Activated effector memory CD4-positive, alpha-beta T cell treated with anti-CD3 and anti-CD28 coated beads, Interleukin-2, amount 50 U/mL, for 16 hours (primary cell): ENCODE results near the gene DHRSX.
"Not testable (repeated sequence)": the region's sequence is repeated elsewhere in the genome, so short reads cannot be mapped to it uniquely, and the experiment has no call there.

Source experiments
- DNase-seq: peaks from one replicate; pipeline ENCODE4 v3.0.0-alpha.2; 2020

Gene DHRSX, protein sequence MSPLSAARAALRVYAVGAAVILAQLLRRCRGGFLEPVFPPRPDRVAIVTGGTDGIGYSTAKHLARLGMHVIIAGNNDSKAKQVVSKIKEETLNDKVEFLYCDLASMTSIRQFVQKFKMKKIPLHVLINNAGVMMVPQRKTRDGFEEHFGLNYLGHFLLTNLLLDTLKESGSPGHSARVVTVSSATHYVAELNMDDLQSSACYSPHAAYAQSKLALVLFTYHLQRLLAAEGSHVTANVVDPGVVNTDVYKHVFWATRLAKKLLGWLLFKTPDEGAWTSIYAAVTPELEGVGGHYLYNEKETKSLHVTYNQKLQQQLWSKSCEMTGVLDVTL

DNA sequence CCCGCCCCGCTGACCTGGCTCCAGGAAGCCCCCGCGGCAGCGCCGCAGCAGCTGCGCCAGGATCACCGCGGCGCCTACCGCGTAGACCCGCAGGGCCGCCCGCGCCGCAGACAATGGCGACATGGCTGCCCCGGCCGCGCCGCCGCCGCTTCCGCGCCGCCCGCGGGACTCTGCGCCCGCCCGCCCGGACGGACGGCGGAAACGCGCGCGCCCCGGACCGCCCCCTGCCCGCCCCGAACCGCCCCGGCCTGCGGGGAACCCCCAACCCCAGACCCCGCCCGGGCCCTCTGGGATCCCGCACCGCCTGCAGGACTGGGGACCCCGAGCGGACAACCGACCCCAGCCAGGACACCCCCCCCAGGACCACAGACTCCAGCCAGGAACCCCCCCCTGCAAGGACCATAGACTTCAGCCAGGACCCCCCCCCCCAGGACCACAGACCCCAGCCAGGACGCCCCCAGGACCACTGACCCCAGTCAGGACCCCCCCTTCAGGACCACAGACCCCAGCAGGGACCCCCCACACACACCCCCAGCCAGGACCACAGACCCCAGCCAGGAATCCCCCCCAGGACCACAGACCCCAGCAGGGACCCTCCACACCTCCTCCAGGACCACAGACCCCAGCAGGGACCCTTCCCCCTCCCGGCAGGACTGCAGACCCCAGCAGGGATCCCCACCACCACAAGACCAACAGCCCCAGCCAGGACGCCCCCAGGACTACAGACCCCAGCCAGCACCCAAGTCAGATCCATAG is at the start of gene DHRSX, which contains the start of gene ZBED1:
Gene DHRSX, minus strand, starts transcription at position 174 of the 756 bp plus-strand sequence. Its CDS starts 51 bp downstream, at position 123.
Gene ZBED1, minus strand, starts transcription at position 174 of the 756 bp plus-strand sequence. CDS start 10,257 bp downstream, outside the sequence.
- peak; percentile 80 for DNase-seq

DNA sequence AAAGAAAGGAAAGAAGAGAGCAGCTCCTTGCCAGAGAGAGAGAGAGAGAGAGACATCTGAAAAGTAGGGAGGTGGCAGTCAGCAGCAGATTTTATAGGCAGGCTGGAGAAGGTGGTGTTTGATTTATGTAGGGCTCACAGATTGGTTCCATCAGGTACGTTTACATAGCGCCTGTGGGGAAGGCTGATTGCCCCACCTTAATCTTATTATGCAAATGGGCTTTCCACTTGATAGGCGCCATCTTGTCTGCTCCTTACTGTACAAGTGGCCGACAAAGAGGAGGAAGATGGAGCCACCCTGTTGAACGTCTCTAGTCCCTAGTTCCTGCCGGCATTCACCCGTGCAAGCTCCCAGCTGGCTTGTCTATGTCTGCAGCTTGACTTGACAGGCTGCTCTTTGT is 49.1 kb upstream of the DHRSX start:
- DNase-seq, result no peak

DNA sequence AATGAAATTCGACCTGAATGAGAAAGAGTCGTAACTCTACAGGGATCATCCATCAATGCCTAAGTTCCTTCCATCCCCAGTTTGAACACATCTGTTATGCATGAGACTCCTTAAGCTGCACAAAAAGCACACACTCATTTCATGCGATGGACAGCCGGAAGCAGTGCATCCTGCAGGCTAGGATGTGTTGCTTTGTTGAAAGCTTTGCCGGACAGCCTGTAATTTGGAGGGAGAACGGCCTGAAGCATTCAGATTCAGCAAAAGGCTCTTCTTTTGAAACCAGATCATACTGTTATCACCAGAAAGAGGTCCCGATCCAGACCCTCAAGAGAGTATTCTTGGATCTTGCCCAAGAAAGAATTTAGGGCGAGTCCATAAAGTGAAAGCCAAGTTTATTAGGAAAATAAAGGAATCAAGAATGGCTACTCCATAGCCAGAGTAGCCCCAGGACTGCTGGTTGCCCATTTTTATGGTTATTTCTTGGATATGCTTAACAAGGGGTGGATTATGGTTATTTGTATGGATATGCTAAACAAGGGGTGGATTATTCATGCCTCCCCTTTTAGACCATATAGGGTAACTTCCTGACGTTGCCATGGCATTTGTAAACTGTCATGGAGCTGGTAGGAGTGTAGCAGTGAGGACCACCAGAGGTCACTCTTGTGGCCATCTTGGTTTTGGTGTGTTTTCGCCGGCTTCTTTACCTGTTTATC is 48.1 kb upstream of the DHRSX start:
- DNase-seq, result no peak

DNA sequence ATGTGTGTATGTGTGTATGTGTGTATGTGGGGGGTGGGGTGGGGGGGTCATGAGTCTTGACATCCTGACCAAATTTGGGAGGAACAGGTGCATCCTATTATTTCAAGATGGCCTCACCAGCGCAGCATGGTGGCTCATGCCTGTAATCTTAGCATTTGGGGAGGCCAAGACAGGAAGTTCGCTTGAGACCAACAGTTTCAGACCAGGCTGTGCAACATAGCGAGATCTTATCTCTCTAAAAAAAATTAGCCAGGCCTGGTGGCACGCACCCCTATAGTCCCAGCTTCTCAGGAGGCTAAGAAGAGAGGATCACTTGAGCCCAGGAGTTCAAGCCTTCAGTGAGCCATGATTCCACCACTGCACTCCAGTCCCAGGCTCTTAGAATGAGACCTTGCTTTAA is 47.0 kb upstream of the DHRSX start:
- no peak for DNase-seq

DNA sequence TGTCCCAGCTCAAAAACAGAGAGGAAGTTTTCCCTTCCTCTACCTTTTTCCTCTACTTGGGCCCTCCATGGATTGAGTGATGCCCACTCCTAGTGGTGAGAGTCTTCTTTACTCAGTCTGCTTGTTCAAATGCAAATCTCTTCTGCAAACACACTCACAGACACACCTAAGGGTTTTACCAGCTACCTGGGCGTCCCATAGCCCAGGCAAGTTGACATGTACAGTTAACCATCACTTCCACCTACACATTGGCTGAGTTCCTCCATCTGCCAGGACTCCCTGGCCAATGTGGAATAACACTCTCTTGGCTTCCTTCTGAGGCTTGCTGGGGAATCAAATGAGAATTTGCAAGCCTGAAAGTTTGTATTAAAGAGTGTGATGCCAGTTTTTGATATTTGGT is 45.7 kb upstream of the DHRSX start:
- no peak for DNase-seq

DNA sequence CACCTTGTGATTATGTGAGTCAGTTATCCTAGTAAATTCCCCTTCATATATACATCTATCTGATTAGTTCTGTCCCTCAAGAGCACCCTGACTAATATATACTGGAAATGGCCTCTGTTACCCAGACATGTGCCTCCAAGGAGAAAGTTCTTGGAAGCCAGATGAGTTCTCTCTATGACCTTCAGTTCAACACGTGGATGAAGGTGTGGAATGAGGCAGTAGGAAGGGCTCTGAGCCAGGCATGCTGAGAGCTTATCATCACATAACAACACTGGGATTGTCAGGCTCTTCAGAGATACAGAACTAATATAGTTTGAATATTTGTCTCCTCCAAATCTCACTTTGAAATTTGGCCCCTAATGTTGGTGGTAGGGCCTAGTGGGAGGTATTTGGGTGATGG is 44.4 kb upstream of the DHRSX start:
- DNase-seq, result no peak

DNA sequence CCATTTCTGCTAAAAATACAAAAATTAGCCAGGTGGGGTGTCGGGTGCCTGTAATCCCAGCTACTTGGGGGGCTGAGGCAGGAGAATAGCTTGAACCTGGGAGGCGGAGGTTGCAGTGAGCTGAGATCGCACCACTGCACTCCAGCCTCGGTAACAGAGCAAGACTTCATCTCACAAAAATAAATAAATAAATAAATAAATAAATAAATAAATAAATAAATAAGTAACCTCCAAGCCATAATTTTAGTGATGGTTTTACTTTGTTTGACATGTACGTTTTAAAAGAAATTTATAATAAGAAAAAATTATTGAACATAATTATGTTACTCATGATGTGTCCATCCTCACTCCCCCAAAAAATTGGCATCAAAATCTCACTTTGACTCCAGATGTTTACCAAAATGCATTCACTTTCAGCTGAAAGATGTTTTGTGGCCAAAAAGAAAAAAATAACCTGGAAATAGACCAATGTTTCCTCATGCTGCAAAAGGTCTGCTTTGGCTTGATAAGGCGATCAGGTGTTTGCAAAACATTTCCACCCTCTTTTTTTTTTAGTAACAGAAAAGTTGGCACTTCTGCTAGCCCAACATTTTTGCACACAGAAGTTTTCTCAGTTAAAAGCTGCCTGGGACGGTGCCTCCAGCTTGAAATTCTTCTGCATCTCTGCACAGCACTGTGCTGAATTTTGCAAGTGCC is 42.2 kb upstream of the DHRSX start:
- no peak for DNase-seq

DNA sequence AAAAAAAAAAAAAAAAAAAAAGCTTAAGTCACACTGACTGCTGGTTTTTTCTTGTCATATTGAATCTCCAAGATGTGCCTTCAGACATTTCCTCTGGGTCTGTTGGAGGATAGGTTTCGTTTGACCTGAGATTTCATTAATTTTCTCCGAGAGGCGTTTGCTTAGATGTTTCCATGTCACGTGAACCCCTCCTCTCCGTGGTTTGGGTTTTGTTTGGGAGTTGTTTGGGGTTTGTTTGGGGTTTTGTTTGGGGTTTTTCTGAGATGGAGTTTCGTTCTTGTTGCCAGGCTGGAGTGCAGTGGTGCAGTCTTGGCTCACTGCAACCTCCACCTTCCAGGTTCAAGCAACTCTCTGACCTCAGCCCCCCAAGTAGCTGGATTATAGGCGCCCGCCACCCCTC is 40.8 kb upstream of the DHRSX start:
- no peak for DNase-seq

DNA sequence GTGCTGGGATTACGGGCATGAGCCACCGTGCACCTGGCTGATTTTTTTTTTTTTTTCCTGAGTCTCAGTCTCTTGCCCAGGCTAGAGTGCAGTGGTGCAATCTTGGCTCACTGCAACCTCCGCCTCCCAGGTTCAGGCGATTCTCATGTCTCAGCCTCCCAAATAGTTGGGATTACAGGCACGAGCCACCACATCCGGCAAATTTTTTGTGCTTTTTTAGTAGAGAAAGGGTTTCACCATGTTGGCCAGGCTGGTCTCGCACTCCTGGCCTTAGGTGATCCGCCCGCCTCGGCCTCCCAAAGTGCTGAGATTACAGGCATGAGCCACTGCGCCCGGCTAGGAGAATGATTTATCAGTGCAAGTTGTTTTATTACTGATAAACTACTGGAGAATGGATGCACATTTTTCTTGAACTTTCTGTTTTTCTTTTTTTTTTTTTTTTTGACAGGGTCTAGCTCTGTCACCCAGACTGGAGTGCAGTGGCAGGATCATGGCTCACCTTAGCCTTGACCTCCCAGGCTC is 39.7 kb upstream of the DHRSX start:
- no peak for DNase-seq

DNA sequence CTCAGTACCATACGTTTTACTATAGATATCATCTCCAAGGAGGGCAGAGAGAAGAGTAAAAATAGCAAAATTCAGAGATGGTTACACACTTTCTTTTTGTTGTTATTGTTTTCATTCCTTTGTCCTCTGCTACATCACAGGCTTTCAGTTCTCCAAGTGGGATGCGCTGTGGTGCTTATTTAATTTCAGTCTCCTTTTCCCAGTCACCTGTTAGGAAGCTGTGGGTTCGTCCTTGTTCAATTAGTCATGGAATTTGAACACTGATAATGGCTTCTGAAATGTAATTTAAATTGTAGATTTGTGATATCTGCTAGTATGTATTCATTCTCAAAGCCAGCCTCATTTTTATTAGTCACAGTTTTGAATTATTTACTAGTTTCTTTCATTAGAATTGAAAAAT is 38.8 kb upstream of the DHRSX start:
- no peak for DNase-seq

DNA sequence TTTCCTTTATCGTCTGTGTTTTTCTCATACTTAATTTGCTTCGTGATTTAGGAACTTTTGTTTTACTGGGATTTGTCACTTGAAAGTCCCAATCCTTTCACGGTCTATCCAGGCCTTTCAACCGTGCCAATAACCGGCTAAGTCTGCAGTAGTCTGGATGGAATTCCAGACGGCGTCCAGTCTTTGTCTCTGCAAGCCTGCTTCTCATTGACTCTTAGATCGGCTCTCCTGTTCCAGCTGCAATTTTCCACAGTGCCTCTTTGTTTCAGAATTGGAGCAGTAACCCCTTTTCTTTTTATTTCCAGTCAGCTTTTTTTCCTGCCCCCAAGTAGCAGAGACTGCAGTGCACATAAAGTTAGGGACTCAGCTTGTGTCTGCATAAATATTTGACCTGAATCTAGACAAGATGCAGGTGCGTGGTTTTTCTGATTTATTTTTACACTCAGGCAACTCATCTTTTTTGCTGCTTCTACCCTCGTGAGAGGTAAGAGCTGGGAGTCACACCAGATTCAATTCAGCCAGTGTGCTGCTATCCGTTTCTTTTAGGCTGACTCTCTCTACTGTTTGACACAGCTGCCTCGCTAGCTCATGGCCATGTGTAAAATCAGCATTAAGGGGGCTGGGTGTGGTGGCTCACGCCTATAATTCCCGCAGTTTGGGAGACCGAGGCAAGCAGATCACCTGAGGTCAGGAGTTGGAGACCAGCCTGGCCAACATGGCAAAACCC is 37.4 kb upstream of the DHRSX start:
- DNase-seq, result no peak

DNA sequence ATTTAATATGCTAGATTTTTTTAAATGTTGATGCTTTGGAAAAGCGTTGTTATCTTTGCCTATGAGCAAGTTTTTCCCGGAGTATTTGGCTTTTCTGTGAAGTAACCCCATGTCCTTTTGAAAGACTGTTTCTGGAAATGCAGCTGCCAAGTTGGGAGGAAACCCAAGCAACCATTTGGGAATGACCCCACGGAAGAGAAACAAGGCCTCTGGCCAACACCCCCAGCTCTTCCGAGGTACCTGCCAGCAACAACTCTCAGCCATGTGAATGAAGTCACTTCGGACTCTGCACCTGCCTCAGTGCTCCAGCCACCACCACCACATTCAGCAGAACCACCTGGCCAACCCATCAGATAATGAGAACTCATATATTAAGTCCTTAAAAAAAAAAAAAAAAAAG is 36.2 kb upstream of the DHRSX start:
- no peak for DNase-seq

DNA sequence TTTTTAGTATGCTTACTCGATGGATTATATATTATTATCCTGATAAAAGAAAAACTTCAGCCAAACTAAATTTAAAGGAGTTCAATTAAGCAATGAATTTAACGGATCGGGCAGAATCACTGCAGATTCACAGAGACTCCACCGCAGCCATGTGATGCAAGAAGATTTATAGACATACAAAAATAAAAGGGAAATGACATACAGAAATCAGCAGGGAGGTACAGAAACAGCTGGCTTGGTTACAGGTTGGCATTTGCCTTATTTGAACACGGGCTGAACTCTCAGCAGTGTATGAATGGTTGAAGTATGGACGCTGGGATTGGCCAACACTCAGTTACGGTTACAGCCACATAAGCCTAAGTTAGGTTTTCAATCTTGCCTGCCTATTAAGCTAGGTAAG is 35.4 kb upstream of the DHRSX start:
- no peak for DNase-seq

DNA sequence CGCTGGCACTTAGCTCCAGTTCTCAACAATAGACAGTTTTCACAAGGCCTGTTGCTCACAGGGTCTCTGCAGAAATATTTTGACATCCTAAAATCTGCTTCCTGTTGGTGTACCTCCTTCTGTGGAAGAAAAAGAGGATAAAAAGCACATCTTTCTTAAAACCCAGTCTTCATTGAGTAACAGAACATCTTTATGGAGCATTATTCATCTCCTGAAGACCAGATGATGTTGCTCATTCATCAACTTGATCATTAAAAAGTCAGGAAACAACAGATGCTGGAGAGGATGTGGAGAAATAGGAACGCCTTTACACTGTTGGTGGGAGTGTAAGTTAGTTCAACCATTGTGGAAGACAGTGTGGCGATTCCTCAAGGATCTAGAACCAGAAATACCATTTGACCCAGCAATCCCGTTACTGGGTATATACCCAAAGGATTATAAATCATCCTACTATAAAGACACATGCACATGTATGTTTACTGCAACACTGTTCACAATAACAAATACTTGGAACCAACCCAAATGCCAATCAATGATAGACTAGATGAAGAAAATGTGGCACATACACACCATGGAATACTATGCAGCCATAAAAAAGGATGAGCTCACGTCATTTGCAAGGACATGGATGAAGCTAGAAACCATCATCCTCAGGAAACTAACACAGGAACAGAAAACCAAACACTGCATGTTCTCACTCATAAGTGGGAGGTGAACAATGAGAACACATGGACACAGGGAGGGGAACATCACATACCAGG is 33.7 kb upstream of the DHRSX start:
- not testable (repeated sequence) for DNase-seq

DNA sequence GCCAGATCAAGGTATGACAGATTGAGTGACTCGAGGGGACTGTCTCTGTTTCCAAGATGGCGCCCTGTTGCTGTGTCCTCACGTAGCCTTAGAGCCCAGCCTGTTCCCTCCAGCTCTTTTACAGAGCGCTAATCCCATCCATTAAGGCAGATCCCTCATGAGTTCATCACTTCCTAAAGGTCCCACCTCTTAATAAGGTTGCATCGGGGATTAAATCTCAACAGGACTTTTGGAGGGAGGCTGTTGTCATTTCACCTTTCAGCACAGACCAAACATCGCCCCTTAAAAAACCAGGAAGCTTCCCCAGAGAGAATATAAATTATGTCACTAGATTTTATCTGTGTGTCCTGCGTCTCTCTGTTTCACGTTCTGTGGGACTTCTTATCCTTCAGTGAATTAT is 32.6 kb upstream of the DHRSX start:
- no peak for DNase-seq

DNA sequence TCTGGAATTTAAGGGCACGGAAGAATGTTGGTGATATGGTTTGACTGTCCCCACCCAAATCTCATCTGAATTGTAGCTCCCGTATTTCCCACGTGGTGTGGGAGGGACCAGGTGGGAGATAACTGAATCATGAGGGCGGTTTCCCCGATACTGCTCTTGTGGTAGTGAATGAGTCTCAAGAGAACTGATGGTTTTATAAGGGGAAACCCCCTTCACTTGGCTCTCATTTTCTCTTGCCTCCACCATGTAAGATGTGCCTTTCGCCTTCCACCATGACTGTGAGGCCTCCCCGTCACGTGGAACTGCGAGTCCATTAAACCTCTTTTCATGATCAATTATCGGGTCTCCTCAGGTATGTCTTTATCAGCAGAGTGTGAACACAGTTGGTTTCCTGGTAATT is 25.6 kb upstream of the DHRSX start:
- DNase-seq, result no peak

DNA sequence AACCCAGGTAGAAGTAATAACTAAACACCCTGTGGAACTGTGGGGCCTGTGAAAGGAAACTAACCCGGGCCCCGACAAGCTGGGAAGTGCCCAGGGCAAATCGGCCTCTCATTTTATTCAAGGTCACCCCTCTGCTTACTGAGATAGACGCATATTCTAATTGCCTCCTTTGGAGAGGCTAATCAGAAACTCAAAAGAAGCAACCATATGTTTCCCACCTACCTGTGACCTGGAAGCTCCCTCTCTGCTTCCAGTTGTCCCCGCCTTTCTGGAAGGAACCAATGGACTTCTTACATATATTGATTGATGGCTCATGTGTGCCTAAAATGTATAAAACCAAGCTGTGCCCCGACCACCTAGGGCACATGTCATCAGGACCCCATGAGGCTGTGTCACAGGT is 23.1 kb upstream of the DHRSX start:
- no peak for DNase-seq

DNA sequence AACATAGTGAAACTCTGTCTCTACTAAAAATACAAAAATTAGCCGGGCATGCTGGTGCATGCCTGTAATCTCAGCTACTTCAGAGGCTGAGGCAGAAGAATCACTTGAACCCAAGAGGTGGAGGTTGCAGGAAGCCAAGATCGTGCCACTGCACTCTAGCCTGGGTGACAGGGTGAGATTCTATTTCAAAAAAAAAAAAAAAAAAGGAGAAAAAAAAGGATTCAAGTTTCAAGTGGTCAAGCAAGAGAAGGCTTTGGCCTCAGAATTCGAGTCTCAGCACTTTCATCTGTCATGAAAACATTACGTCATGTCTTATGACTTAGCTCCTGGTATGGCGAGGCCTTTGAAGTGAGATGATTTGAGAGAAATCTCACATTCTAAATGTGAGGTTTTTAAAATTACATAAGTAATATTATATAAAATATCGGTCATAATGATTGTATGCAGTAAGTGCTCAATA is 21.2 kb upstream of the DHRSX start:
- no peak for DNase-seq

DNA sequence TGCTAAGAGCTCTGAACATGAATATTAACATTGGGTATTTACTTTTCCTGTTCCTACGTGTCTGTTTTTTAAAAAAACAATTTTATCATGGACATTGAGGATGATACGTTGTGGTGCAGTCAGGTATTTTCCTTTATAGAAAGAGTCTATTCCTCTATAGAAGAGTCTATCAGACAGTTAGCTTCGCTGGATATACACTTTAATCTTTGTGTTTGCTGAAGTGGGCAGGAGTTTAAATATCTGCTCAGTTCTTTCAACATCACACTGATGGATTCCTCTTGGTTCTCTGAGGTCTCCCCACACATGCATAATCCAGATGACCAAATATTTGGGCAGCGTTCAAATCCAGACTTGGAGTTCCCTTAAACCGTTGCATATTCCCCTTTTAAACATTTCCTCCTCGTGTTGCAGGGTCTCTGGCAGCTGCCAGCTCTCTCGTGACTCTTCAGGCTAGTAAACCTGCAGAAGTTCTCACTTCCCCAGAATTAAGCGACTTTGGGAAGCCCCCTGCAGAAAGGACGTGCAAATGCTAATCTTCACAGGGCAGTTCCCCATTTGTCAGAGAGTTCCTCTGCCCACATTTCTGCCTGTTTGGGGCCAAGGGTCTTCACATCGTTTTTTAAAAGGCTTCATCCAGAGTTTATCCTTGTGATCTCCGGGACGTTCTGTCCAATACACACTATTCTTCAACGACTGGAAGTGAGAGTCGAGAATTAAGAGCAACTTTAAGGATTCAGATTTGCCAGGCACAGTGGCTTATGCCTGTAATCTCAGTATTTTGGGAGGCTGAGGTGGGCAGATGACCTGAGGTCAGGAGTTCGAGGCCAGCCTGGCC is 20.5 kb upstream of the DHRSX start:
- no peak for DNase-seq

DNA sequence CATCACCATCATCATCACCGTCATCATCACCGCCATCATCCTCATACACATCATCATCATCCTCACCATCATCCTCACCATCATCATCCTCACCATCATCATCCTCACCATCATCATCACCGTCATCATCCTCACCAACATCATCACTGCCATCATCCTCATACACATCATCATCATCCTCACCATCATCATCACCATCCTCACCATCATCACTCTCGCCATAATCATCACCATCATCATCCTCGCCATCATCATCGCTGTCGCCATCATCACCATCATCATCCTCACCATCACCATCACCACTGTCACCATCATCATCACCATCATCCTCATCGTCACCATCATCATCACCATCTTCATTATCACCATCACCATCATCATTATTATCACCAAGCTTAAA is 19.8 kb upstream of the DHRSX start:
- no peak for DNase-seq
